AG20443 (cell line): ENCODE results near the gene DLG2.
A peak's percentile ranks its signal among the peaks of the same experiment; 100 is the strongest.
"Not testable (repeated sequence)": the region's sequence is repeated elsewhere in the genome, so short reads cannot be mapped to it uniquely, and the experiment has no call there.

Experiments
- DNase-seq: peaks from one replicate; pipeline ENCODE4 v3.0.0; 2012; ENCODE audit warnings: low spot score, mixed read lengths

The DLG2 gene

GRCh38 chr11:85231588-85231987, 395.6 kb downstream of the DLG2 start:
- no peak for DNase-seq

GRCh38 chr11:85229723-85230122, 397.4 kb downstream of the DLG2 start:
- DNase-seq = not testable (repeated sequence)

- no peak for DNase-seq
Observed at GRCh38 chr11:85196968-85197367, 430.2 kb downstream of the DLG2 start.

GRCh38 chr11:85195934-85196333, 431.2 kb downstream of the DLG2 start:
- no peak for DNase-seq

GRCh38 chr11:85187992-85188391, 439.2 kb downstream of the DLG2 start:
- DNase-seq = no peak

GRCh38 chr11:85184721-85185120, 442.4 kb downstream of the DLG2 start:
- no peak for DNase-seq

GRCh38 chr11:85182441-85183387, 444.4 kb downstream of the DLG2 start:
- peak; percentile 13 for DNase-seq

GRCh38 chr11:85180528-85180927, 446.6 kb downstream of the DLG2 start:
- no peak for DNase-seq

- no peak for DNase-seq
Observed at GRCh38 chr11:85171648-85172257, 455.4 kb downstream of the DLG2 start.

GRCh38 chr11:85170184-85170583, 457.0 kb downstream of the DLG2 start:
- DNase-seq = peak; percentile 8

- DNase-seq = no peak
Observed at GRCh38 chr11:85167471-85167870, 459.7 kb downstream of the DLG2 start.

GRCh38 chr11:85167038-85167437, 460.1 kb downstream of the DLG2 start:
- DNase-seq = no peak

GRCh38 chr11:85165819-85166218, 461.3 kb downstream of the DLG2 start:
- no peak for DNase-seq

- DNase-seq = no peak
Observed at GRCh38 chr11:85164743-85165142, 462.4 kb downstream of the DLG2 start.

- DNase-seq = no peak
Observed at GRCh38 chr11:85154294-85154693, 472.9 kb downstream of the DLG2 start.

- no peak for DNase-seq
Observed at GRCh38 chr11:85137597-85137996, 489.5 kb downstream of the DLG2 start.

GRCh38 chr11:85133636-85134035, 493.5 kb downstream of the DLG2 start:
- no peak for DNase-seq

- peak; percentile 14 for DNase-seq
Observed at GRCh38 chr11:85132851-85133585, 494.1 kb downstream of the DLG2 start.

GRCh38 chr11:85127349-85127748, 499.8 kb downstream of the DLG2 start:
- no peak for DNase-seq

- no peak for DNase-seq
Observed at GRCh38 chr11:85123752-85124231, 503.4 kb downstream of the DLG2 start.

GRCh38 chr11:85118151-85118550, 509.0 kb downstream of the DLG2 start:
- DNase-seq = no peak

GRCh38 chr11:85115798-85116197, 511.3 kb downstream of the DLG2 start:
- no peak for DNase-seq

GRCh38 chr11:85114786-85115185, 512.4 kb downstream of the DLG2 start:
- DNase-seq = no peak
